ENCODE measurements around the gene SAPCD2. TPM values are rescaled to one million over a fixed set of nuclear protein-coding genes. Genes with fewer than 3 reads are reported as not detected.

Gene SAPCD2
- total RNA-seq, 4 donors from 2014 or later = 0.17 to 0.40 (median 0.26) TPM; not detected in 1

DNA sequence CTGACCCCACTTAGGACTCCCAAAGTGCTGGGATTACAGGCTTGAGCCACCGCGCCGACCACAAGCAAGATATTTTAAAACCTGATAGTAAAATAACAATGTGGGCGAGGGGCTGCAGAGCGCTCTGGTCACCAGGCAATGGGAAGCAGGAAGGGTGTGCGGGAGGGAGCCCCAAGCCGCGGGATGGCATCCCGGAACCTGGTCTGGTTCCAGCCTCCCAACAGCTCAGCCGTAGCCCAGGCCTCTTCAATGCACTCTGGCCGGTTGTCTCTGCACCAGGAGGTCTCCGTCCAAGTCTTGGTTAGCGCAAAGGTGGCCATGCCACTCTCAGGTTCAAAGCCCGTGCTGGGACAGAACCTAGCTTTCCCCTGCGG is 6.3 kb upstream of the SAPCD2 start:
- intact Hi-C loops (cut with DNase I) = no loop called here
- peaks cover 0 to 15% (median 0%) of the 10 kb centered on the region in 4 donors for H3K27me3 ChIP-seq
- H3K4me3 ChIP-seq = peak overlapping the region; percentile 60 to 71 (median 64)
- peaks cover 0 to 31% (median 29%) of the 10 kb centered on the region in 4 donors for H3K36me3 ChIP-seq
- DNase-seq (ENCODE audit: extremely low spot score) = no peak
- H3K4me1 ChIP-seq = peaks cover 10 to 35% (median 30%) of the 10 kb centered on the region in 4 donors
- TF ChIP-seq EP300 (IDR thresholded peaks at IDR 0.05) (no peak), POLR2AphosphoS5 (IDR thresholded peaks at IDR 0.05) (no peak), POLR2A (IDR thresholded peaks at IDR 0.05; ENCODE audit: low read depth) (no peak), CTCF (IDR thresholded peaks at IDR 0.05) (no peak)
- WGBS = 76% methylated on average over 13 of the region's 15 CpGs
- peak overlapping the region; percentile 50 to 74 (median 63) for H3K27ac ChIP-seq (replicated peaks in 1 of 4)
- no peaks in the 10 kb centered on the region for H3K9me3 ChIP-seq

GRCh38 chr9:137075275-137075775 is 5.0 kb upstream of the SAPCD2 start:
- intact Hi-C loops (cut with DNase I) = no loop called here
- H3K4me1 ChIP-seq = peaks cover 20 to 48% (median 42%) of the 10 kb centered on the region in 4 donors
- no peak for DNase-seq (ENCODE audit: extremely low spot score)
- no peaks in the 10 kb centered on the region for H3K9me3 ChIP-seq
- H3K27ac ChIP-seq (replicated peaks in 1 of 4) = no peak overlapping the region
- H3K4me3 ChIP-seq = no peak overlapping the region
- peaks cover 0 to 15% (median 0%) of the 10 kb centered on the region in 4 donors for H3K27me3 ChIP-seq
- WGBS = 90% methylated on average over 12 of the region's 12 CpGs
- H3K36me3 ChIP-seq = peaks cover 0 to 18% (median 17%) of the 10 kb centered on the region in 4 donors
- TF ChIP-seq POLR2AphosphoS5 (IDR thresholded peaks at IDR 0.05) (no peak), CTCF (IDR thresholded peaks at IDR 0.05) (no peak), POLR2A (IDR thresholded peaks at IDR 0.05; ENCODE audit: low read depth) (no peak)

DNA sequence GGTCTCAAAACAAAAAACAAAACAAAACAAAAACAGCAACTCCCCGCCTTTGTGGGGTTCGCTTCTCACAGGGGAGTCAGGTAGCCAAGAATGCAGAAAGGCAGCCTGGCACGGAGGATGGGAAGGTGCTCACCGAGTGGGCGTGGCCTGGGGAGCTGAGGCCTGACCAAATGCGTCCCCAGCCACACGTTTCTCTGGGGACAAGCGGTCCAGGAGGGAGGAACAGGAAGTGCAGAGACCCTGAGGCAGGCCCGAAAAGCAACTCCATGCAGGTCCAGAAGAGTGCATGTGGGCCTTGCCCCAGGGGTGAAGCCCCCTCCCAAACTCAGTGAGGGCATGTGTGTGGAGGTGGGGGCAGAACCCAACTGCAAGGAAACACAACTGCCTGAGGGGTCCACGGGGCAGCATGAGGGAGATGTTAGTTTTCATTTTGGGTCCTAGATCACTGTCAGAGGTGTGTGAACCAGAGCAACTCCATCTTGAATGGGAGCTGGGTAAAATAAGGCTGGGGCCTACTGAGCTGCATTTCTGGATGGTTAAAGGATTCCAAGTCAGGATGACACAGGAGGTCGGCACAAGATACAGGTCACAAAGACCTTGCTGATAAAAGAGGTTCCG is 4.4 kb upstream of the SAPCD2 start:
- Histone ChIP-seq H3K27ac (replicated peaks in 1 of 4) (no peak overlapping the region), H3K4me1 (peaks cover 20 to 51% (median 48%) of the 10 kb centered on the region in 4 donors), H3K9me3 (no peaks in the 10 kb centered on the region), H3K36me3 (peaks cover 0 to 13% (median 12%) of the 10 kb centered on the region in 4 donors), H3K27me3 (peaks cover 0 to 21% (median under 1%) of the 10 kb centered on the region in 4 donors), H3K4me3 (no peak overlapping the region)
- TF ChIP-seq CTCF (IDR thresholded peaks at IDR 0.05) (no peak), POLR2AphosphoS5 (IDR thresholded peaks at IDR 0.05) (no peak), EP300 (IDR thresholded peaks at IDR 0.05) (no peak), POLR2A (IDR thresholded peaks at IDR 0.05; ENCODE audit: low read depth) (no peak)
- 87% methylated on average over 12 of the region's 12 CpGs for WGBS
- intact Hi-C loops (cut with DNase I) = no loop called here
- no peak for DNase-seq (ENCODE audit: extremely low spot score)

DNA sequence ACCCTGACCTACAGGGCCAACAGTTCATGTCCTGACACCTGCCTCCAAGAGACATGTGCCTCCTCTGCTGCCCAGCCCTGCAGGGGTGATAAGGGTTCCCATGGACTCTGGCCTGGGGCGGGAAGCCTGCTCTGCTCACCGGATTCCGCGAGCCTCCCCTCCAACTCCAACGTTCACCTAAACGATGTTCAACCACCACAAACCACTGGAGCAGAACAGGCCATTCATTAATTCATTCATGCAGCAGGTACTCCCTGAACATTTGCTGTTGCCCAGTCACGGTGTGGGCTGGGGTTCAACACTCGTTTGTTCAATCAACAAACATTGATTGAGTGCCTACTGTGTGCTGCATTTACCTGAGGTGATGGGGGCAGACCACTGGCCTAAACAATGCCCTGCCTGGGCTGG is 3.6 kb upstream of the SAPCD2 start:
- no peaks in the 10 kb centered on the region for H3K9me3 ChIP-seq
- 90% methylated on average over 8 of the region's 8 CpGs for WGBS
- H3K27me3 ChIP-seq = peaks cover 0 to 23% (median 8%) of the 10 kb centered on the region in 4 donors
- intact Hi-C loops (cut with DNase I) = no loop called here
- H3K27ac ChIP-seq (replicated peaks in 1 of 4) = no peak overlapping the region
- DNase-seq (ENCODE audit: extremely low spot score) = no peak
- H3K36me3 ChIP-seq = peaks cover 0 to 5% (median 4%) of the 10 kb centered on the region in 4 donors
- H3K4me1 ChIP-seq = peaks cover 23 to 50% (median 47%) of the 10 kb centered on the region in 4 donors
- TF ChIP-seq POLR2AphosphoS5 (IDR thresholded peaks at IDR 0.05) (no peak), POLR2A (IDR thresholded peaks at IDR 0.05; ENCODE audit: low read depth) (no peak), EP300 (IDR thresholded peaks at IDR 0.05) (no peak), CTCF (IDR thresholded peaks at IDR 0.05) (no peak)
- no peak overlapping the region for H3K4me3 ChIP-seq
